Prostate gland (tissue), 2 donors: ENCODE data around the gene SPARC.

ENCODE experiments used
- CTCF ChIP-seq, 4 experiments: fragments of 200-600 bp in 2 of 4; fragments of 450-650 bp in 2 of 4; sonication (generic) in 2 of 4; IDR thresholded peaks; 1 replicate in 3 of 4; 2 replicates in 1 of 4; pipeline ENCODE4 v1.5.1; 2016 to 2019; ENCODE audit warnings: antibody characterized with exemption in 4 of 4, mild to moderate bottlenecking in 2 of 4, moderate library complexity in 2 of 4
- POLR2A ChIP-seq: fragments of 450-650 bp; IDR thresholded peaks from one replicate; pipeline ENCODE4 v1.6.1; 2016; ENCODE audit warnings: antibody characterized with exemption, mild to moderate bottlenecking
- POLR2AphosphoS5 ChIP-seq: sonication (generic); formaldehyde crosslinking; IDR thresholded peaks from one replicate; pipeline ENCODE4 v1.6.1; 2017; ENCODE audit warnings: antibody characterized with exemption

GRCh38 chr5:151624476-151624875, 62.2 kb downstream of the SPARC start:
- no peak for TF ChIP-seq CTCF (IDR thresholded peaks at IDR 0.05)
- TF ChIP-seq POLR2A: no peak
- TF ChIP-seq POLR2AphosphoS5: no peak
